Measurements from ENCODE around the gene POTEM.
"Not testable (repeated sequence)": the region's sequence is repeated elsewhere in the genome, so short reads cannot be mapped to it uniquely, and the experiment has no call there.

The POTEM gene

GRCh38 chr14:18967134-18967533 lies at the start of gene POTEM:
Gene POTEM, plus strand, starts transcription at chr14:18967434. Its CDS starts 52 bp downstream, at chr14:18967486.
- H3K27ac ChIP-seq; DNase-seq (ENCODE audit: low spot score); H3K4me3 ChIP-seq: not testable (repeated sequence)

GRCh38 chr14:18918345-18918744 lies 48.9 kb upstream of the POTEM start:
- H3K4me3 ChIP-seq; H3K27ac ChIP-seq; DNase-seq (ENCODE audit: low spot score): not testable (repeated sequence)

- not testable (repeated sequence) for H3K4me3 ChIP-seq; H3K27ac ChIP-seq; DNase-seq (ENCODE audit: low spot score)
Measured at GRCh38 chr14:18920052-18920451, 47.2 kb upstream of the POTEM start.

- not testable (repeated sequence) for H3K27ac ChIP-seq; H3K4me3 ChIP-seq; DNase-seq (ENCODE audit: low spot score)
Measured at GRCh38 chr14:18921055-18921701, 46.1 kb upstream of the POTEM start.

GRCh38 chr14:18936848-18937247 lies 30.4 kb upstream of the POTEM start:
- not testable (repeated sequence) for DNase-seq (ENCODE audit: low spot score); H3K27ac ChIP-seq; H3K4me3 ChIP-seq

- not testable (repeated sequence) for H3K27ac ChIP-seq; DNase-seq (ENCODE audit: low spot score); H3K4me3 ChIP-seq
Measured at GRCh38 chr14:18938733-18939132, 28.5 kb upstream of the POTEM start.

GRCh38 chr14:18949939-18950338 lies 17.3 kb upstream of the POTEM start:
- not testable (repeated sequence) for H3K27ac ChIP-seq; DNase-seq (ENCODE audit: low spot score); H3K4me3 ChIP-seq

- H3K4me3 ChIP-seq, H3K27ac ChIP-seq: not testable (repeated sequence)
- peak; percentile 50 for DNase-seq (ENCODE audit: low spot score)
Measured at GRCh38 chr14:18953085-18953484, 14.1 kb upstream of the POTEM start.

- not testable (repeated sequence) for H3K4me3 ChIP-seq; H3K27ac ChIP-seq; DNase-seq (ENCODE audit: low spot score)
Measured at GRCh38 chr14:18955816-18956215, 11.4 kb upstream of the POTEM start.

- DNase-seq (ENCODE audit: low spot score); H3K27ac ChIP-seq; H3K4me3 ChIP-seq: not testable (repeated sequence)
Measured at GRCh38 chr14:18961576-18961975, 5.7 kb upstream of the POTEM start.

- not testable (repeated sequence) for H3K4me3 ChIP-seq; H3K27ac ChIP-seq; DNase-seq (ENCODE audit: low spot score)
Measured at GRCh38 chr14:18962143-18962542, 5.1 kb upstream of the POTEM start.

- H3K27ac ChIP-seq; H3K4me3 ChIP-seq; DNase-seq (ENCODE audit: low spot score): not testable (repeated sequence)
Measured at GRCh38 chr14:18963276-18963675, 4.0 kb upstream of the POTEM start.

- H3K4me3 ChIP-seq; DNase-seq (ENCODE audit: low spot score); H3K27ac ChIP-seq: not testable (repeated sequence)
Measured at GRCh38 chr14:18964878-18965277, 2.4 kb upstream of the POTEM start.

- not testable (repeated sequence) for H3K4me3 ChIP-seq; H3K27ac ChIP-seq; DNase-seq (ENCODE audit: low spot score)
Measured at GRCh38 chr14:19002566-19002965, 35.3 kb downstream of the POTEM start.

GRCh38 chr14:19006490-19006889 lies 39.3 kb downstream of the POTEM start:
- not testable (repeated sequence) for DNase-seq (ENCODE audit: low spot score); H3K27ac ChIP-seq

GRCh38 chr14:19007678-19008077 lies 40.4 kb downstream of the POTEM start:
- not testable (repeated sequence) for DNase-seq (ENCODE audit: low spot score)

More at GRCh38 chr14:19006490-19006889, 39.3 kb downstream of the POTEM start:
- H3K4me3 ChIP-seq: not testable (repeated sequence)

GRCh38 chr14:19011029-19011428 lies 43.8 kb downstream of the POTEM start:
- not testable (repeated sequence) for DNase-seq (ENCODE audit: low spot score); H3K4me3 ChIP-seq; H3K27ac ChIP-seq

More at GRCh38 chr14:19007678-19008077, 40.4 kb downstream of the POTEM start:
- not testable (repeated sequence) for H3K4me3 ChIP-seq, H3K27ac ChIP-seq

- not testable (repeated sequence) for H3K4me3 ChIP-seq; H3K27ac ChIP-seq; DNase-seq (ENCODE audit: low spot score)
Measured at GRCh38 chr14:19011703-19012102, 44.5 kb downstream of the POTEM start.

GRCh38 chr14:19015185-19015584 lies 48.0 kb downstream of the POTEM start:
- DNase-seq (ENCODE audit: low spot score); H3K27ac ChIP-seq; H3K4me3 ChIP-seq: not testable (repeated sequence)

GRCh38 chr14:19025080-19025589 lies 57.9 kb downstream of the POTEM start:
- H3K27ac ChIP-seq; H3K4me3 ChIP-seq; DNase-seq (ENCODE audit: low spot score): not testable (repeated sequence)

Measured in coronary artery (tissue), 2 donors.